GM19193 (cell line): Measurements from ENCODE around the gene THOC7.

ENCODE experiments used
- POLR2A ChIP-seq: IDR thresholded peaks from 4 replicates; pipeline ENCODE4 v1.6.1; 2011; ENCODE audit not compliant: insufficient read depth, insufficient read length; ENCODE audit errors: extremely low read depth

Gene THOC7

DNA sequence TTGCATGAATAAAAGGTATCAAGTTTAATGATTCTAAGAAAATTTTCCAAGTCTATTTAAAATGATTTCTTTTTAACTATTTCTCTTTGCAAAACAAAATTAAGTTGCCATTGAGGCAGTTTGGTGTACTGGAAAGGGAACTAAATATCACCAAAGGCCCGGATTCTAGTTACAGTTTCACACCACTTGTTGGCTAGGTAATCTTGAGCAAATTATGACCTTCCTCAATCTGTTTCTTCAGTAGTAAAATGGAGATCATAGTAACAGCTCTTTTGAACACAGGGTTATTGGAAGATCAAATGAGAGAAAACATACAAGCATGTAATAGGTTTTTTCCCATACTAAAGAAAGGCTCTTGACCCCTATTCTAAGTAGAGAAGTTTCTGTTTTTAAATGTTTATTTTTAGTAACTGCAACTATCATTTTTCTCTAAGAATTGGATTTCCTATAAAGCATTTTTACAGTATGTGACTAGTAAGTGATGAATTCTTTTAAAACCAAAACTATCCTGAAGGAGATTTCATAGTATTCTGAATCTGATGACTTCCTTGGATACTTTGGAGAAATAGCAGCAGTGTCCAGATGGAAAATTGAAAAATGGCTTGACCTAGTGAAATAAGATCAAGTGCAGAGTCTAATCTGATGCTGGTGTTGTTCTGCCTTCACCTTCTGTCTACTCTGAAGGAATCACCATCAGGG lies 32.9 kb upstream of the THOC7 start:
- TF ChIP-seq POLR2A = no peak

DNA sequence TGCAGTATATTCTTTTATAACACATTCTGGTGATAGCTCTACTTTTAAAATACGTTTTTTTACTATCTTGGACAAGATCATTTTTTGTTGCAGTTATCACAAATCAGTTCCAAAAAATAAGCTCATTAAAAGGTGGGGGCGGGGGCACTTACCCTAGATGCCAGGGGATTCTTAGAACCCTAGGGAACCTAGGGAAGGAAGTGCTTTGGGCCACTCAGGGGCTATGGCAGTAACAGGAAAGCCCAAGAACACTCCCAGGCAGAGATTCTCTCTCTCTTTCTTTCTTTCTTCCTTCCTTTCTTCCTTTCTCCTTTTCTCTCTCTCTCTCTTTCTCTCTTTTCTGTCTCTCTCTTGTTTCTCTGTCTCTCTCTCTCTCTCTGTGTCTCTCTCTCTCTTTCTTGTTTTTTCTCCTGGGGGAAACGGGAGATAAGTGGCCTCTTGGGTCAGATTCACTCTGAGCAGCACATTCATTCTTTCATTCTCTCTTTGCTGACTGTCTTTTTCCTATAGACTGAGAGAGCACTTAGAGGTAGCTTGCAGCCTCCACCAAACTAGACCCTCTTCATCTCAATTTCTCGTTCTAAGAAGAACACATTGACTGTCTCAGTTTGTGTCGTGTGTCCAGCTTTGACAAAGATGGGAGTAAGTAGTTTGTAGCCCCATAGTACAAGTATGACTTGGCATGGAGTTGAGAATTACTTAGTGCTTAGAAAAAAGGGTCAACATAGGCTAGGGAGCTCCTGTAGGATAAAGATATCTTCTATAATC lies 32.0 kb upstream of the THOC7 start:
- no peak for TF ChIP-seq POLR2A

DNA sequence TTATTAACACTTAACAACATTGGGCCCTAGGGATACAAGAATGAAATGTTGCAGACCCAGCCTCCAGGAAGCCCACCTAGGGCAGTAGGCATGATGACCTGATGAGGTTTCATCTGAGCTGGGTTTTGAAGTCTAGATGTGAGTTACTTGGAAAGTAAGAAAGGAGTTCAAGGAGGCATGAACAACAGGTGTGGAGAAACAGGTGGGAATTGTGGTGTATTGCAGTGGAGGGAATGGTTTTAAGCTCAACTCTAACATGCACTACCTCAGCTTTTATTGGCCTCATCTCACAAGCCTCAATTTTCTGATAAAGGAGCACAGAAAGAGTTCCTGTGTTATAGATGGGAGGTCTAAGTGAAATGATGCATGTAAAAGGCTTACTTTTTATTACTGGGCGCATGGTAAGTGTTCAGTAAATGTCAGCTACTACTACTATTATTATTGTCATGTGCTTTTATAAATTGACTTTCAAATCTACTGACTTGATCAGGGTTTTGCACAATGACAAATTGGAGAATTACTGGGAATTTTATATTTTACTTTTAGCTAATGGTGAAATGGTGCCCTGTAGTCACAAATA lies 29.3 kb upstream of the THOC7 start:
- TF ChIP-seq POLR2A = no peak

DNA sequence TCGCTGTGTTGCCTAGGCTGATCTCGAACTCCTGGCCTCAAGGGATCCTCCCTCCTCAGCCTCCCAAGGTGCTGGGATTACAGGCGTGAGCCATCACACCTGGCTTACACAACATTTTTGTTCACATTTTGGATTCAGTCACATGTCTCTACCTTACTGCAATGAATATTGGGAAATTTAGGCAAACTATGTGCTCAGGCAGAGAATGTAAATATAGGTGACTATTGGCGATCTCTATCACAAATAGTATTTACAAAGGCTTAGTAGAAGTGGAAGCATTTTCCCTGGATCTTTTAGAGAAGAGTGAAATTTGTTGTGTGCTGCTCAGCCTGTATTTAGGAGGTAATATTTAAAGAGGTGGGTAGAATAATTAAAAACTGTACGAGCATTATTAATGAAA lies 27.9 kb upstream of the THOC7 start:
- no peak for TF ChIP-seq POLR2A

DNA sequence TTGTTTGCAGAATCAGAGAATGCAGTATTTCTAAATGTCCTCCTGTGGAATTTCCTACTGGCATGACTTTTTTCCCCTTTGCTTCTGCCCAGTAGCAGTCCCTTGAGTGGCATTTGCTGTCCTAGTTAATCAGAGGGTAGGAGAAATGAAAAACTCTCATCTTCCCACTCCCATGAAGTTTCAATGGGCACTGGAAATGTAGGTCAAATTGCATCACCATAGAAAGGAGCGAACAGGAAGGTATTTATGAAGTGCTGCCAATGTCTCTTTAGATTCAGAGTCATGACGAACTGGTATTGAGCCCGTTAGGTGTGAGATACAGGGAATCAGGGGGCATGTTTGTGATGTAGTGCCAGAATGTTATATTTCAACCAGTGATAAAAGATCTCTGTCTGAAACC lies 23.3 kb upstream of the THOC7 start:
- TF ChIP-seq POLR2A = no peak

DNA sequence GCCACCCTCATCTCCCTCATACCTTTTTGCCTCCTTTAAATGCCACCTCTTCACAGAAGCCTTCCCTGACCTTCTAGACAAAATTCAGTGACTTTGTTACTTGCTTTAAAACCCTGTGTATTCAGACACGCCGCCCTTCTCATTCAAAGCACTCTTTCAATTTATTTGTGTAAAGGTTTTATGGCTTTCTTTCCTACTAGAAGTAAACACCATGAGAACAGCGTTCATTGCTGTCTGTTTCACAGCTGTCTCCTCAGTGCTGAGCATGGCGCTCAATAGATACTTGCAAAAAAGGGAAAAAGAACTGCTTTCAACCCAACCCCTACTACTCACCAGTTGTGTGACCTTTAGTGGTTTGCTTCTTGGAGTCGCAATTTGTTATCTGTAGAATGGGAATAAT lies 17.0 kb upstream of the THOC7 start:
- no peak for TF ChIP-seq POLR2A

DNA sequence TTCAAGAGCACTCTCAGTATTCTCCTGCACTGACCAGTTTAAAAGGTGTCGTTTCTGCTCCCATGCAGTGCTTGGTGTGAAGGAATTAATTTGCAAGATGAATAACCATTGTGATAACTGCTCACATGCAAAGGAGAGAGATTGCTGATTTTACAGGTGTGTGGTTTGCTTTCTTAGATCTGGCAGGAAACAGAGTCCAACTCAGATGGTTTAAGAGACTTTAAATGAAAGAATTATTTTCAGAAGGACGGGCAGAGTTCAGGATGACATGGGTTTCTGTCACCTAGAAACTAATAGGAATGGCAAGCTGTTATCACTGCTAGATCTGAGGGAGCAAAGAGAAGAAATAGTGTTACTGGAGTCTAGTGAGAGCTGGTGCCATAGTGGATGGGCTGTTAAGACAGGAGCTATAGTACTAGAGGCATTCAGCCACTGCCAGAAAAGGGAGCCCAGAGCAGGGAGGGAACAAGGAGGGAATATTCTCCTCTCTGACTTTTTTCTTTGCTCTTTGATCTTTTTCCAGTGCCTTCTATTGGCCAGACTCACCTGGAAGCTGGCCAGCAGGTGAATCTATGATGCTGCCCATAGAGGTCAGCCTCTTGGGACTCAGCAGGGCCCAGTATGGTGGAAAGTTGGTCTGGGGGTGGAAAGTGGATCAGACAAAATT lies 14.9 kb upstream of the THOC7 start:
- TF ChIP-seq POLR2A = no peak

DNA sequence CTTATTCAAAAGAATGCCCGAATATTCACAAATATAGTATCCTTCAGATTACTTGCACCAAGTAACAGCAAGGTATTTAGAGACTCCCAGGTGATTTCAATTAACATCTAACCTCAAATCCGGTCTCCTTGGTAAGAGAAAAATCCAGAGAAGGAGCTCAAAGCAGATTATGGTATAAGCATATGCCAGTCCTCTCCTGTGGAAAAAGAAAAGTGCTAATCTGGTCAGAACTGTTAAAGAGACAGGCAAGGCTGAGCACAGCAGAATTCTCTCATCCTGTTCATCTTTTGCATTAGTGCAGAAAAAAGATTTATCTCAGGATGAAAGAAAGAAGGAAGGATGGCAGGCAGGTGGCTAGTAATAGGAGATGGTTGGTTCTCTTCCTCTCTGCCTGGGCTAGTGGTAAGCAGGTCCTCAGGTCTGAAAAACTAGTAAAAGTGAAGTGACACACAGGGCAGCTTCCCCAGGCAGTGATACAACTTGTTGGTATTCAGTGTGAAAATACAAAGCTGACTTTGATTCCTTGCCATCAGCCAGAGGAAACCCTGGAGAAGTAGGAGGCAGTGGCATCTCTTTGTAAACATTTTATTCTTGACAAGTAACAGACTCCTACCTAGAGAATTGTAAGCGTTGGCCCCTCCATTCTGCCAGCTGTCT lies 14.3 kb upstream of the THOC7 start:
- TF ChIP-seq POLR2A = no peak

DNA sequence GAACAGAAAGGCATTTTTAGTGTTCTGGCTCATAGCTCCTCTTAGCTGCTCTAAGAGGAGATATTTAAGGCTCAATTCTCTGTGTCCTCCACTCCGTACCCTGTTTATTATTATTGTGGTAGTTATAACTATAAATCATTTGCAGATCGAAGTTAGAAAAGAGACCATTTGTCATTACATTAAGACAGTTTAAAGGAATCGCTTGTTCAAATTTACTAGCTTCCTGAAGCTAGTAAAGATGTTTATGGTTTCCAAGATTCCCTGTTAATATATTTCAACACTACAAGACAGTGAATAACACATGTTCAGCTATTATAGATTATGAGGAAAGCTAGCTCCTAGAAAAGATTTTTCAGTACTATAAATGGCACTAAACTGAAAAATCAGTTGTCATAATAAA lies 12.7 kb upstream of the THOC7 start:
- no peak for TF ChIP-seq POLR2A

DNA sequence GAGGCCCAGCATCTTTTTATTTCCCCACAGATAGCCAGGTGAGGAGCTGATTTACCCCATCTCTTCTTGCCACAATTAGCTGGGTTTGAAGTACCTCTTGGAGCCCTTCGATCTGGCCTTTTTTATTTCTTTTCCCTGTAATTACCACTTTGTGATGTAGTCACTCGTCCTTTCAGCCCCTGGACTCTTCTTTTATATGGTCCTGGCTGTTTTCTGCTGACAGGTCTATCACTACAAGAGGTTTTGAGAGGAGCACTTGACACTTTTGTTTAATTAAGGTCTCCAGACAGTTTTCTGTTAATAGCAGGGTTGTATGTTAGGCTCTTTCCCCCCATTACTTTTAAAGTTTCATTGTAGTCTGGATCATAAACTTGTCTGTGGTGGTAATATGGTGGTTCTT lies 11.9 kb upstream of the THOC7 start:
- no peak for TF ChIP-seq POLR2A

DNA sequence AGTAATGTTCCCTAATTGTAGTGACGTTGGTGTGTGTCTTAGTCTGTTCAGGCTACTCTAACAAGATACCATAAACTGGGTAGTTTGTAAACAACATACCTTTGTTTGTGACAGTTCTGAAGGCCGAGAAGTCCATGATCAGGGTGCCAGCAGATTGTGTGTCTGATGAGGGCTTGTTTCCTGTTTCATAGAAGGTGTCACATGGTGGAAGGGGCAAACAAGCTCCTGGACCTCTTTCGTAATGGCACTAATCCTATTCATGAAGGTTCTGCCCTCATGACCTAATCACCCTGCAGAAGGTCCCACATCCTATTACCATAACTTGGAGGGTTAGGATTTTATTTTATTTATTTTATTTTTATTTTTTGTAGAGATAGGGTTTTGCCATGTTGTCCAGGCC lies 11.2 kb upstream of the THOC7 start:
- TF ChIP-seq POLR2A = no peak

DNA sequence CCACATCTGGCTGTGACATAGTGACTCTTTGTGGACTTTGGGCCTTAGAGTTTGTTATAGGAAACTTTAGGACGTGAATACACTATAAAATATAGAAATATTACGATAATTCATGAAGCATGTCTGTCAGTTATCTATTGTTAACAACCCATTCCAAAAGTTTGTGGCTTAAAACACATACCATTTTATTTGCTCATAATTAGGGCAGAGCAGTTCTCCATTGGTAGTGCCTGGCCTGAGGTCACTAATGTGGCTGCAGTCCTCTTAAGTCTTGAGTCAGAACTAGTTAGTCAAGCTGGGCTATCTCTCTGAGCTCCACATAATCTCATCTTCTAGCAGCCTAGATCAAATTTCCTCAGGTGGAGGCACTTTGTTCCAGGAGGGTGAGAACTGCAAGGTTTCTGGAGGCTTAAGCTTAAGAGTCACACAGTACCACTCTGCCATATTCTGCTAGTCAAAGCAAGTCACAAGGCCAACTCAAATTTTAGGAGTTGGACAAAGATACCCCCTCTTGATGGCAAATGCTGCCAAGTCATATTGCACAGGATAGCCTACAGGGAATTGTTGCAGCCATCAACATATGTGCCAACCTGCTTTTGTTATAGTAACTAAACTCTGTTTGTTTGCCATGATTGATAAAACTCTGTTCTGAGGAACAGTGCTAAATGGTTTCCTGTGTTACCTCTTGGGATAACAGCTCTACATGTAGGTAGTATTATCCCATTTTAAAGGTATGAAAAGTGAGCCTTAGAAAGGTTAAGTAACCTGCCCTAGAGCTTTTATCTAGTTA lies 8.7 kb upstream of the THOC7 start:
- TF ChIP-seq POLR2A = no peak

DNA sequence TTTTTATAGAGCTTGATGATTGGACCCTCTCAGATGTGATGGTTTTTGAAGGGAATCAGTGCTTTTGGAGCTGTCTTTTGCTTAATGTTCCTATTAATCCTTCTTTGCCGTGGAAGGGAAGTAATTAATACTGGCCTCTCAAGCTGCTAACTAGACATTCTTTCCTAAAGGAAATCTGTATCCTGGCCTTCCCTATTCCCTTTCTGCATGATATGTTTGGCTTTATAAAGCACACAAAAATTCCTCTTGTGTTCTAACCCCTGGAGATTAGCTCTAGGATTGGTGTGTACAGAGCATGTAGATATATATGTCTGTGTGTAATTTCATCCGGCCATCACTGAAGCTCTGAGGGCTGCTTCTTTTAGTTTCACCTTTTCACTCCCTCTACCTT lies 7.0 kb upstream of the THOC7 start:
- no peak for TF ChIP-seq POLR2A

DNA sequence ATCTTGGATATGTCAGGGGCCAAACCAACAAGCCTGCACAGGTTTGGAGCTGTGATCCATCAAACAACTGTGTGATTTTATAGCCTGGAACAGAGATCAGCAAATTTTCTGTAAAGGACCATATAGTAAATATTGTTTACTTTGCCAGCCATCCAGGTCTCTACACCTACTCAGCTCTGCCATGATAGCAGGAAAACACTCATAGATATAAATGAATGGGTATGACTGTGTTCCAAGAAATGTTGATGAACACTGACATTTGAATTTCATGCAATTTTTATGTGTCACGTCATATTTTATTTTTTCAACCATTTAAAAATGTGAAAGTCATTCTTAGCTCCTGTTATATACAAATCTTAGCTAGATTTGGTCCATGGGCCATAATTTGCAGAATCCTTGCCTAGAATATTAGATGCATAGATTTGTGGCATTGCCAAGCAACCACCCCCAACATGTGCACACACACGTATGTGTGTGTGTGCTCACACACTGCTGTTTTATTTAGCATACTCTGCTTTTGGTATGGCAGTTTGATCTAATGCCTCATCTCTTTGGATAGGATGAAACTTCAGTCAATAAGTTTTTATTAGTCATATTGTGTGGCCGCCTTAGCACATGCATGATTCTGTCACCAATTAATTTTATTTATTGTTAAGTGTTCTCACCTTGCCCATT lies 6.5 kb upstream of the THOC7 start:
- no peak for TF ChIP-seq POLR2A

DNA sequence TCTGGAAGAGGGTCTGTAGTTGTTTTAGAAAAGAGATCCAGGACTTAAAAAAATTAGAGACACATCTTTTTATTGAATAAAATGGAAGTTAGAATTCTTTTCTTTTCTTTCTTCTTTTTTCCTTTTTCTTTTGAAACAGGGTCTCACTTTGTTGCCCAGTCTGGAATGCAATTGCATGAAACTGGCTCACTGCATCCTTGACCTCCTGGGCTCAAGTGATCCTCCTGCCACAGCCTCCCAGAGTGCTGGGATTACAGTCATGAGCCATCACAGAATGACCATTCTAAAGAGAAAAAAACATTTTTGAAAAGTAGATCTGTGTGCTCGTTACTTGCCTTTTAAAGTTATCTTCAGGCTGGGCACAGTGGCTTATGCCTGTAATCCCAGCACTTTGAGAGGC lies 3.6 kb upstream of the THOC7 start:
- TF ChIP-seq POLR2A = no peak

DNA sequence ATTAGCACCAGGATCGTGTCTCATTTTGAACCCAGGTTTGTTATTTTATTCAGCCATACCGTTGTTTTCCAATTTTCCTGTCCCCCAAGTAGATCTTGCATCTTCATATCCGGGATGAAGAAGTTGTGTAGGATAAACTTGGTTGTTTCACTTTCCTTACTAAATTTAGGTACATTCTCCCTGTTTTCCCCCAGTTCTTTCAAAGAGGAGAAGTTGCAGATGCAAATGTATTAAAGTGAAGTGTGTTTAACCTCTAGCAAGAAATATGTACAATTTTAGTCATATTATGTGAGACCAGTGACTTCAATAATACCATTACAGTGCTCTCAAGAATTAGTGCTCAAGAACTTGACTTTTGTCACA lies 1.3 kb upstream of the THOC7 start:
- TF ChIP-seq POLR2A = no peak
